Measurements from ENCODE around the gene JAGN1. TPM values are rescaled to one million over a fixed set of nuclear protein-coding genes. Genes with fewer than 3 reads are reported as not detected.
"Not testable (repeated sequence)": the region's sequence is repeated elsewhere in the genome, so short reads cannot be mapped to it uniquely, and the experiment has no call there.

JAGN1 gene
- 10 to 100 TPM; 26.5 to 29.1 TPM for total RNA-seq
- 10 to 100 TPM; 40.8 to 48.3 TPM for polyA plus RNA-seq

DNA sequence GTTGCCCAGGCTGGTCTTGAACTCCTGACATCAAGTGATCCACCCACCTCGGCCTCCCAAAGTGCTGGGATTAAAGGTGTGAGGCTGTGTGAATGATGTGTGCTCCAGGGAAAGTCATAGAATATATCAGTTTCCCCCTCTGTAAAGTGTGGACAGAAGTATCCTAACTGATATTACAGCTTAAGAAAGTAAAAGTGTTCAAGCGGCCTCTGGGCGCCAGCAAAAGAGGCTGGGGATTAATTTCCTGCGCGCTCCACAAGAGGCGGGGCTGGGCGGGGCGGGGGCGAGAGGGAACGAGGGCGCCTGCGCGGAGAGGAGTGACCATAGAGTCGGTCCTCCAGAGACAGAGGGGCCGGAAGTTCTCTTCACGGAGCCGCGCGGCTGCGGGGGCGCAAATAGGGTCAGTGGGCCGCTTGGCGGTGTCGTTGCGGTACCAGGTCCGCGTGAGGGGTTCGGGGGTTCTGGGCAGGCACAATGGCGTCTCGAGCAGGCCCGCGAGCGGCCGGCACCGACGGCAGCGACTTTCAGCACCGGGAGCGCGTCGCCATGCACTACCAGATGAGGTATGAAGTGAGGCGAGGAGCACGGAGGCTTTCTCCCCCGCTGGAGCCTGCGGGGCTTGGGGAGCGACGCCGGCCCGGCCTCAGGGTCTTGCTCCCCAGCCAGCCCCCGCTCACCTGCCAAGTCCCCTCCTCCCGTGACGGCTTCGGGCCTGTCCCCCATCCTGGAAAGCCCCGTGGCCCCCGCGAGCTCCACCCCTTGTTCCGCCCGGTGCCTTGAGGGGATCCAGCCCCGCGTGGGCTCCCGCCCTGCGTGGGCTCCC lies at the start of gene JAGN1:
Gene JAGN1 (plus strand): TSS at position 362 of the 823 bp plus-strand sequence. CDS start 113 bp downstream, at position 475.
- Mint-ChIP-seq H3K27me3 (no peaks in the 10 kb centered on the region), H3K27ac (peak within 1 kb of the TSS; percentile 99 to 100 (median 99)), H3K36me3 (peaks cover 24 to 38% of the 10 kb centered on the region in 2 donors), H3K4me3 (peak within 1 kb of the TSS; percentile 94 to 100 (median 98)), H3K4me1 (peaks cover 22 to 51% (median 34%) of the 10 kb centered on the region in 4 donors), H3K9me3 (no peaks in the 10 kb centered on the region)
- Histone ChIP-seq H3K27ac (ENCODE audit: low read depth, low read length) (peak within 1 kb of the TSS; percentile 100), H3K36me3 (ENCODE audit: insufficient read depth, low read length) (peaks cover 10% of the 10 kb centered on the region), H3K9me3 (ENCODE audit: control insufficient read depth in 1 of 2, low read length in 2 of 2) (no peaks in the 10 kb centered on the region), H3K27me3 (ENCODE audit: insufficient read depth, low read length) (no peaks in the 10 kb centered on the region), H3K4me3 (ENCODE audit: low read length in 2 of 2) (peak within 1 kb of the TSS; percentile 56 to 93), H3K4me1 (ENCODE audit: insufficient read depth, low read length) (peaks cover 39% of the 10 kb centered on the region)
- POLR2A ChIA-PET (ENCODE audit: partially characterized antibody) = interaction anchor here (0.7 to 6.4 kb wide), 27 partner anchors 11 to 494 kb away, joined by 3 to 75 read pairs (median 5); partner anchors contain the start of genes ARPC4, BRPF1, CIDEC and CRELD1
- CTCF ChIA-PET (ENCODE audit: partially characterized antibody) = interaction anchor here (0.7 to 3.8 kb wide), 8 partner anchors 23 to 636 kb away, joined by 3 to 23 read pairs (median 5); partner anchors contain the start of genes CRELD1 and SEC13
- intact Hi-C loops (cut with micrococcal nuclease) = loop anchor here (1.0 to 2.0 kb wide), 10 partner anchors 22 to 493 kb away; partner anchors contain the start of genes CRELD1, EMC3, FANCD2 and MTMR14
- peak; percentile 87 to 92 (median 89) for DNase-seq

DNA sequence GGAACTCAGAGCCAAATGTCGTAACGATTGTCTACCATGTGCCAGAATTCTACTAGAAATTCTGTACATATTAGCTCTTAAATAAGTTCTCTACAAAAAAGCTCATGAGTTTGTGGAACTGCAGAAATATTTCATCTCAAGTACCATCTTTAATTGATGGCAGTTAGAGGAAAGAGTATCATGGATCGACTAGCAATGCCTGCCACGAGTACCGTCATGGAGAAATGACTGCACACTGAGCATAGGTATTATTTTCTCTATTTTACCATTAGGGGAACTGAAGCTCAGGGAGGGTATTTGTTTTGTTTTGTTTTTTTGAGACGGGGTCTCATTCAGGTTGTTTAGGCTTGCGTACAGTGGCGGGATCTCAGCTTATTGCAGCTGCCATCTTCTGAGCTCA lies 49.4 kb upstream of the JAGN1 start:
- Mint-ChIP-seq H3K9me3 (peaks cover 0 to 2% (median 0%) of the 10 kb centered on the region in 8 donors), H3K4me3 (no peak overlapping the region), H3K36me3 (peaks cover 25 to 45% of the 10 kb centered on the region in 2 donors), H3K4me1 (peaks cover 8 to 36% (median 19%) of the 10 kb centered on the region in 4 donors), H3K27me3 (no peaks in the 10 kb centered on the region), H3K27ac (no peak overlapping the region)
- intact Hi-C loops (cut with micrococcal nuclease) = loop anchor here (5.0 kb wide), 2 partner anchors 91 to 444 kb away; partner anchors contain the start of genes CRELD1 and SETD5
- Histone ChIP-seq H3K9me3 (ENCODE audit: control insufficient read depth in 1 of 2, low read length in 2 of 2) (no peaks in the 10 kb centered on the region), H3K27me3 (ENCODE audit: insufficient read depth, low read length) (no peaks in the 10 kb centered on the region), H3K36me3 (ENCODE audit: insufficient read depth, low read length) (peaks cover 29% of the 10 kb centered on the region), H3K27ac (ENCODE audit: low read depth, low read length) (no peak overlapping the region), H3K4me1 (ENCODE audit: insufficient read depth, low read length) (peaks cover 23% of the 10 kb centered on the region), H3K4me3 (ENCODE audit: low read length in 2 of 2) (no peak overlapping the region)
- ChIA-PET CTCF (ENCODE audit: partially characterized antibody) (interaction anchor here (1.1 to 1.8 kb wide), 2 partner anchors 13 to 105 kb away, joined by 6 to 7 read pairs; no protein-coding TSS in a partner anchor), POLR2A (ENCODE audit: partially characterized antibody) (interaction anchor here (1.4 kb wide), 1 partner anchor 31 kb away, joined by 3 read pairs; no protein-coding TSS in a partner anchor)
- no peak for DNase-seq

GRCh38 chr3:9843715-9844438 lies 46.5 kb upstream of the JAGN1 start, which contains the start of gene RPUSD3:
Gene RPUSD3 (minus strand): TSS chr3:9844008. CDS start chr3:9843990, 18 bp downstream.
- Mint-ChIP-seq H3K36me3 (peaks cover 17 to 31% of the 10 kb centered on the region in 2 donors), H3K4me1 (peaks cover 10 to 36% (median 21%) of the 10 kb centered on the region in 4 donors), H3K27ac (peak within 1 kb of the TSS; percentile 87 to 97 (median 92)), H3K27me3 (no peaks in the 10 kb centered on the region), H3K4me3 (peak within 1 kb of the TSS; percentile 96 to 99 (median 97)), H3K9me3 (peaks cover 0 to 2% (median 0%) of the 10 kb centered on the region in 8 donors)
- Histone ChIP-seq H3K27me3 (ENCODE audit: insufficient read depth, low read length) (no peaks in the 10 kb centered on the region), H3K27ac (ENCODE audit: low read depth, low read length) (peak within 1 kb of the TSS; percentile 65), H3K36me3 (ENCODE audit: insufficient read depth, low read length) (peaks cover 18% of the 10 kb centered on the region), H3K4me1 (ENCODE audit: insufficient read depth, low read length) (peaks cover 23% of the 10 kb centered on the region), H3K4me3 (ENCODE audit: low read length in 2 of 2) (peak within 1 kb of the TSS; percentile 80 to 92), H3K9me3 (ENCODE audit: control insufficient read depth in 1 of 2, low read length in 2 of 2) (no peaks in the 10 kb centered on the region)
- ChIA-PET CTCF (ENCODE audit: partially characterized antibody) (interaction anchor here (0.5 to 0.9 kb wide), 4 partner anchors 10 to 494 kb away, joined by 3 to 5 read pairs (median 3); no protein-coding TSS in a partner anchor), POLR2A (ENCODE audit: partially characterized antibody) (interaction anchor here (0.6 to 3.2 kb wide), 18 partner anchors 9 to 447 kb away, joined by 3 to 20 read pairs (median 4); partner anchors contain the start of genes ARPC4, BRPF1, CRELD1 and EMC3)
- peak; percentile 92 to 98 (median 93) for DNase-seq
- intact Hi-C loops (cut with micrococcal nuclease) = loop anchor here (1.0 to 5.0 kb wide), 7 partner anchors 35 to 477 kb away; partner anchors contain the start of genes CRELD1, JAGN1, MTMR14 and SEC13

GRCh38 chr3:9846231-9846630 lies 44.2 kb upstream of the JAGN1 start:
- POLR2A ChIA-PET (ENCODE audit: partially characterized antibody) = interaction anchor here (1.3 kb wide), 1 partner anchor 114 kb away, joined by 3 read pairs; the partner anchor contains the start of gene BRPF1

DNA sequence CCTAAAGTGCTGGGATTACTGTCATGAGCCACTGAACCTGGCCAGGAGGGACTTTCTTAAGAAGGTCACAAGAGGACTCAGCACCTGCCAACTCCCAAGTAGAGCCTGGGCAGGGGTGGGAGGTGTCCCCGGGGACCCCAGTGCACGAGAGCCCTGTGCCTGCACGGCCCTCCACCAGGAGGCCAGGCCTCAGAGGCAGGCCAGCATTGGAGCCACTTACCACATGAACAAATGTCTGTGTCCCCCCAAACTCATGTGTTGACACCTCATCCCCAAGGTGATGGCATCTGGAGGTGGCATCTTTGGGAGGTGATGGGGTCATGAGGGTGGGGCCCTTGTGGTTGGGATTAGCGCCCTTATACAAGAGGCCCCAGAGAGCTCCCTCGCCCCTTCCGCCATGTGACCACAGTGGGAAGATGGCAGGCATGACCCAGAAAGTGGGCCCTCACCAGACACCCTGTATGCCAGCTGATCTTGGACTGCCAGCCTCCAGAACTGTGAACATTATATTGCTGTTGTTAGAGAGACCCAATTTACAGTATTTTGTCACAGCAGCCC lies 43.4 kb upstream of the JAGN1 start:
- H3K27me3 Mint-ChIP-seq = no peaks in the 10 kb centered on the region
- Histone ChIP-seq H3K4me3 (ENCODE audit: low read length in 2 of 2) (no peak overlapping the region), H3K4me1 (ENCODE audit: insufficient read depth, low read length) (peaks cover 22% of the 10 kb centered on the region), H3K36me3 (ENCODE audit: insufficient read depth, low read length) (no peaks in the 10 kb centered on the region), H3K9me3 (ENCODE audit: control insufficient read depth in 1 of 2, low read length in 2 of 2) (no peaks in the 10 kb centered on the region), H3K27me3 (ENCODE audit: insufficient read depth, low read length) (no peaks in the 10 kb centered on the region), H3K27ac (ENCODE audit: low read depth, low read length) (no peak overlapping the region)
- peaks cover 0 to 2% (median 0%) of the 10 kb centered on the region in 8 donors for H3K9me3 Mint-ChIP-seq
- intact Hi-C loops (cut with micrococcal nuclease) = no loop called here
- POLR2A ChIA-PET (ENCODE audit: partially characterized antibody) = interaction anchor here (1.3 kb wide), 1 partner anchor 115 kb away, joined by 3 read pairs; the partner anchor contains the start of gene BRPF1
- H3K27ac Mint-ChIP-seq = peak overlapping the region in 1 of 7 donors; percentile 12
- CTCF ChIA-PET (ENCODE audit: partially characterized antibody) = interaction anchor here (0.6 to 3.2 kb wide), 5 partner anchors 11 to 394 kb away, joined by 3 to 13 read pairs (median 3); partner anchors contain the start of gene JAGN1
- no peak for DNase-seq
- H3K4me3 Mint-ChIP-seq = no peak overlapping the region
- H3K4me1 Mint-ChIP-seq = peaks cover 8 to 32% (median 19%) of the 10 kb centered on the region in 4 donors
- H3K36me3 Mint-ChIP-seq = peaks cover 2 to 13% of the 10 kb centered on the region in 2 donors

More at GRCh38 chr3:9846231-9846630, 44.2 kb upstream of the JAGN1 start:
- peak overlapping the region in 1 of 7 donors; percentile 73 for H3K27ac Mint-ChIP-seq
- H3K9me3 Mint-ChIP-seq = peaks cover 0 to 2% (median 0%) of the 10 kb centered on the region in 8 donors
- peaks cover 9 to 36% (median 21%) of the 10 kb centered on the region in 4 donors for H3K4me1 Mint-ChIP-seq
- intact Hi-C loops (cut with micrococcal nuclease) = no loop called here
- Histone ChIP-seq H3K27me3 (ENCODE audit: insufficient read depth, low read length) (no peaks in the 10 kb centered on the region), H3K27ac (ENCODE audit: low read depth, low read length) (no peak overlapping the region), H3K9me3 (ENCODE audit: control insufficient read depth in 1 of 2, low read length in 2 of 2) (no peaks in the 10 kb centered on the region), H3K4me3 (ENCODE audit: low read length in 2 of 2) (no peak overlapping the region), H3K4me1 (ENCODE audit: insufficient read depth, low read length) (peaks cover 23% of the 10 kb centered on the region), H3K36me3 (ENCODE audit: insufficient read depth, low read length) (peaks cover 6% of the 10 kb centered on the region)
- no peak for DNase-seq
- peaks cover 6 to 20% of the 10 kb centered on the region in 2 donors for H3K36me3 Mint-ChIP-seq
- H3K27me3 Mint-ChIP-seq = no peaks in the 10 kb centered on the region
- CTCF ChIA-PET (ENCODE audit: partially characterized antibody) = interaction anchor here (1.0 to 3.2 kb wide), 3 partner anchors 11 to 100 kb away, joined by 3 to 13 read pairs (median 3); no protein-coding TSS in a partner anchor
- H3K4me3 Mint-ChIP-seq = peak overlapping the region in 2 of 8 donors; percentile 8 to 31

- H3K4me3 Mint-ChIP-seq; H3K9me3 Mint-ChIP-seq; H3K4me3 ChIP-seq (ENCODE audit: low read length in 2 of 2); H3K36me3 Mint-ChIP-seq; POLR2A ChIA-PET (ENCODE audit: partially characterized antibody); H3K27me3 ChIP-seq (ENCODE audit: insufficient read depth, low read length); H3K27ac ChIP-seq (ENCODE audit: low read depth, low read length); H3K9me3 ChIP-seq (ENCODE audit: control insufficient read depth in 1 of 2, low read length in 2 of 2); H3K36me3 ChIP-seq (ENCODE audit: insufficient read depth, low read length); H3K27me3 Mint-ChIP-seq; H3K27ac Mint-ChIP-seq; DNase-seq; intact Hi-C loops (cut with micrococcal nuclease): not testable (repeated sequence)
- H3K4me1 ChIP-seq (ENCODE audit: insufficient read depth, low read length) = peaks cover 14% of the 10 kb centered on the region
- CTCF ChIA-PET (ENCODE audit: partially characterized antibody) = interaction anchor here (1.2 to 3.2 kb wide), 4 partner anchors 42 to 416 kb away, joined by 3 to 13 read pairs (median 7); partner anchors contain the start of genes CRELD1 and JAGN1
- H3K4me1 Mint-ChIP-seq = peaks cover 2 to 26% (median 13%) of the 10 kb centered on the region in 4 donors
These were observed 42.5 kb upstream of the JAGN1 start for GRCh38 chr3:9847870-9848269.

Data from CD4-positive, alpha-beta memory T cell (primary cell).